ENCODE data around the gene SGTA. TPM values are rescaled to one million over a fixed set of nuclear protein-coding genes. Genes with fewer than 3 reads are reported as not detected.

The SGTA gene
- total RNA-seq = 48.4 TPM

GRCh38 chr19:2782936-2783780 lies at the start of gene SGTA:
Gene SGTA (minus strand): TSS chr19:2783273. CDS start chr19:2769068, 14,205 bp downstream.

GRCh38 chr19:2819540-2820111 lies 36.6 kb upstream of the SGTA start, which contains the start of gene ZNF554:
Gene ZNF554 (plus strand): TSS chr19:2819868. CDS start chr19:2820072, 204 bp downstream.

GRCh38 chr19:2785244-2785997 lies 2.3 kb upstream of the SGTA start, which contains the start of gene THOP1:
Gene THOP1 (plus strand): TSS chr19:2785503. CDS start chr19:2785663, 160 bp downstream.

GRCh38 chr19:2739602-2740313 lies 43.3 kb downstream of the SGTA start, which contains the start of gene SLC39A3:
Gene SLC39A3 (minus strand): TSS chr19:2740017. CDS start chr19:2737257, 2,760 bp downstream.

GRCh38 chr19:2720777-2721569 lies 62.1 kb downstream of the SGTA start, which contains the start of gene DIRAS1:
Gene DIRAS1 (minus strand): TSS chr19:2721372. CDS start chr19:2717806, 3,566 bp downstream.

Other genes with a start within 250 kb of the SGTA start
- 12.3 TPM for gene GNG7, start 80.6 kb downstream of the SGTA start, total RNA-seq
- gene DIRAS1, start 61.9 kb downstream of the SGTA start, total RNA-seq = 11.7 TPM
- gene SLC39A3, start 43.3 kb downstream of the SGTA start, total RNA-seq = 17.0 TPM
- 93.8 TPM for gene THOP1, start 2.2 kb upstream of the SGTA start, total RNA-seq
- 12.8 TPM for gene ZNF554, start 36.6 kb upstream of the SGTA start, total RNA-seq
- 21.1 TPM for gene ZNF555, start 58.2 kb upstream of the SGTA start, total RNA-seq
- gene ZNF556, start 84.1 kb upstream of the SGTA start, total RNA-seq = 3.0 TPM
- gene ZNF57, start 117.7 kb upstream of the SGTA start, total RNA-seq = 5.6 TPM
- gene ZNF77, start 161.7 kb upstream of the SGTA start, total RNA-seq = 7.6 TPM
- 5.2 TPM for gene TLE6, start 194.3 kb upstream of the SGTA start, total RNA-seq
- gene TLE2, start 246.0 kb upstream of the SGTA start, total RNA-seq = 40.1 TPM